GM12878 (cell line): ENCODE results near the gene CDC37. TPM values are rescaled to one million over a fixed set of nuclear protein-coding genes. Genes with fewer than 3 reads are reported as not detected.
A peak's percentile ranks its signal among the peaks of the same experiment; 100 is the strongest.

Experiments
- BHLHE40 ChIP-seq, 2 experiments: fragments of 450-650 bp in 1 of 2; IDR thresholded peaks; 2 replicates each; pipeline ENCODE4 v1.6.1; 2011 to 2017; ENCODE audit warnings: low read depth in 2 of 2, borderline replicate concordance in 1 of 2, improper control_type of control experiment in 1 of 2, low read length in 1 of 2, mild to moderate bottlenecking in 1 of 2
- BMI1 ChIP-seq: fragments of 450-650 bp; IDR thresholded peaks from 2 replicates; pipeline ENCODE4 v1.6.1; 2016; ENCODE audit warnings: mild to moderate bottlenecking, moderate library complexity, borderline replicate concordance
- BRCA1 ChIP-seq: IDR thresholded peaks from 2 replicates; pipeline ENCODE4 v1.6.1; 2011; ENCODE audit warnings: low read depth, low read length, improper control_type of control experiment
- CEBPB ChIP-seq, 2 experiments: fragments of 150-350 bp in 1 of 2; IDR thresholded peaks; 2 replicates each; pipeline ENCODE4 v1.6.1; 2012 to 2014; ENCODE audit warnings: low read depth in 2 of 2, low read length in 2 of 2, borderline replicate concordance in 1 of 2, inconsistent platforms in 1 of 2
- EGR1 ChIP-seq, 2 experiments: IDR thresholded peaks; 1 replicate in 1 of 2; 2 replicates in 1 of 2; pipeline ENCODE4 v1.6.1; 2011 to 2012; ENCODE audit warnings: low read depth in 2 of 2, low read length in 2 of 2, borderline replicate concordance in 1 of 2, mild to moderate bottlenecking in 1 of 2, moderate library complexity in 1 of 2
- FOS ChIP-seq: IDR thresholded peaks from 3 replicates; pipeline ENCODE4 v1.6.1; 2011; ENCODE audit warnings: borderline replicate concordance; ENCODE audit not compliant: insufficient read length; ENCODE audit errors: extremely low read depth
- IRF3 ChIP-seq: fragments of 450-650 bp; IDR thresholded peaks from 2 replicates; pipeline ENCODE4 v1.6.1; 2014; ENCODE audit warnings: mild to moderate bottlenecking
- IRF5 ChIP-seq: fragments of 450-650 bp; IDR thresholded peaks from 2 replicates; pipeline ENCODE4 v1.6.1; 2017; ENCODE audit warnings: borderline replicate concordance
- MEF2A ChIP-seq: IDR thresholded peaks from 2 replicates; pipeline ENCODE4 v1.6.1; 2011; ENCODE audit warnings: low read depth, mild to moderate bottlenecking, low read length, moderate library complexity; ENCODE audit not compliant: insufficient read depth
- NFIC ChIP-seq: IDR thresholded peaks from 2 replicates; pipeline ENCODE4 v1.6.1; 2012; ENCODE audit warnings: low read depth, mild to moderate bottlenecking, inconsistent platforms, low read length, moderate library complexity
- NFXL1 ChIP-seq: fragments of 450-650 bp; IDR thresholded peaks from 2 replicates; pipeline ENCODE4 v1.6.1; 2017; ENCODE audit warnings: antibody characterized with exemption, mild to moderate bottlenecking, borderline replicate concordance
- NFYA ChIP-seq: IDR thresholded peaks from 2 replicates; pipeline ENCODE4 v1.6.1; 2011; ENCODE audit warnings: low read depth, mild to moderate bottlenecking, low read length, improper control_type of control experiment, borderline replicate concordance
- NRF1 ChIP-seq: conservative IDR thresholded peaks from 2 replicates; pipeline ENCODE4 v1.6.1; 2011; ENCODE audit warnings: mild to moderate bottlenecking, low read depth, low read length, improper control_type of control experiment
- POLR2A ChIP-seq: IDR thresholded peaks from 2 replicates; pipeline ENCODE4 v1.6.1; 2011; ENCODE audit warnings: low read depth, mild to moderate bottlenecking, low read length
- POLR2AphosphoS2 ChIP-seq: IDR thresholded peaks from 2 replicates; pipeline ENCODE4 v1.6.1; 2011; ENCODE audit warnings: low read depth, mild to moderate bottlenecking, low read length, improper control_type of control experiment, moderate library complexity
- RB1 ChIP-seq: fragments of 450-650 bp; formaldehyde crosslinking; IDR thresholded peaks from 2 replicates; pipeline ENCODE4 v1.6.1; 2017; ENCODE audit warnings: mild to moderate bottlenecking, borderline replicate concordance
- RFX5 ChIP-seq: IDR thresholded peaks from 2 replicates; pipeline ENCODE4 v1.6.1; 2011; ENCODE audit warnings: low read depth, low read length, improper control_type of control experiment
- SMARCA5 ChIP-seq: fragments of 450-650 bp; IDR thresholded peaks from 2 replicates; pipeline ENCODE4 v1.6.1; 2017; ENCODE audit warnings: mild to moderate bottlenecking
- SUPT20H ChIP-seq: IDR thresholded peaks from 2 replicates; pipeline ENCODE4 v1.6.1; 2011; ENCODE audit warnings: low read depth, mild to moderate bottlenecking, low read length, moderate library complexity, borderline replicate concordance; ENCODE audit not compliant: control insufficient read depth
- TCF12 ChIP-seq: IDR thresholded peaks from 2 replicates; pipeline ENCODE4 v1.6.1; 2011; ENCODE audit warnings: low read depth, mild to moderate bottlenecking, low read length
- ZBTB11 ChIP-seq: fragments of 450-650 bp; formaldehyde crosslinking; IDR thresholded peaks from 2 replicates; pipeline ENCODE4 v1.5.0; 2022; ENCODE audit warnings: mild to moderate bottlenecking, missing genetic modification characterization
- ZNF384 ChIP-seq: IDR thresholded peaks from 2 replicates; pipeline ENCODE4 v1.6.1; 2012; ENCODE audit warnings: low read depth, mild to moderate bottlenecking, low read length, improper control_type of control experiment, borderline replicate concordance
- ZSCAN29 ChIP-seq: fragments of 450-650 bp; IDR thresholded peaks from 2 replicates; pipeline ENCODE4 v1.6.1; 2017; ENCODE audit warnings: mild to moderate bottlenecking, moderate library complexity
- ZZZ3 ChIP-seq: IDR thresholded peaks from 2 replicates; pipeline ENCODE4 v1.6.1; 2011; ENCODE audit warnings: low read depth; ENCODE audit not compliant: control insufficient read depth, insufficient read length
- polyA plus RNA-seq, 11 experiments: library from polyadenylated mRNA; depleted of rRNA in 4 of 11; unstranded in 6 of 11; stranded (reverse) in 5 of 11; fragments of >200 nt; fragmentation: Nextera tagmentation in 4 of 11; fragmentation: Illumina TruSeq in 1 of 11; extraction: Ambion mirVana in 4 of 11; extraction: Trizol in 1 of 11; gene quantifications; 1 replicate in 1 of 11; 2 replicates in 10 of 11; pipeline versions ENCODE4 v1.2.1 to v1.2.3, GENCODE V29; 2011 to 2016; ENCODE audit warnings: inconsistent platforms in 2 of 11, missing spikeins in 2 of 11, low read depth in 1 of 11
- total RNA-seq, 4 experiments: library from RNA; depleted of rRNA in 3 of 4; stranded (reverse); fragments of >200 nt in 3 of 4; fragmentation: Illumina TruSeq in 1 of 4; extraction: Trizol in 1 of 4; gene quantifications; 2 replicates each; pipeline versions ENCODE4 v1.2.1 to v1.2.3, GENCODE V29; 2013 to 2021

CDC37 gene
- total and polyA plus RNA-seq, 10 of the 15 experiments (the other 5 are each of a cell fraction or from before 2014, with no cell fraction given), result 4.7 to 265 (median 176) TPM

- TF ChIP-seq FOS (no peak), ZNF384 (0 out of 2 replicates have a peak, but pooled peaks have one; percentile 41), NFXL1 (no peak), IRF3 (peak; percentile 14; the same call in 1 of the 2 replicates), ZBTB11 (no peak), RB1 (peak; percentile 97; the same call in 1 of the 2 replicates), NRF1 (no peak), ZSCAN29 (0 out of 2 replicates have a peak, but pooled peaks have one; percentile 47), ZZZ3 (no peak), EGR1 (IDR thresholded peaks at IDR 0.05; ENCODE audit: borderline replicate concordance in 1 of 2, low read depth in 2 of 2, low read length in 2 of 2) (peak in 1 of 2 experiments; percentile 88; a peak in 2 of 3 replicates), POLR2AphosphoS2 (no peak), BRCA1 (peak; percentile 49; the same call in 1 of the 2 replicates), SUPT20H (no peak), BHLHE40 (IDR thresholded peaks at IDR 0.05; ENCODE audit: borderline replicate concordance in 1 of 2, low read depth in 2 of 2, low read length in 1 of 2) (peak; percentile 68 to 82), RFX5 (peak; percentile 88), TCF12 (peak; percentile 75; the same call in 1 of the 2 replicates), BMI1 (peak; percentile 96), MEF2A (peak; percentile 63), NFYA (no peak), POLR2A (no peak; the same call in 1 of the 2 replicates), CEBPB (IDR thresholded peaks at IDR 0.05; ENCODE audit: borderline replicate concordance in 1 of 2, low read depth in 2 of 2, low read length in 2 of 2) (no peak), NFIC (no peak), IRF5 (no peak), SMARCA5 (peak; percentile 99)
Measured at GRCh38 chr19:10416380-10417257, 13.3 kb upstream of the CDC37 start (continued).
